Islet precursor cell (in vitro differentiated cells): ENCODE results near the gene C6orf89.
A peak's percentile ranks its signal among the peaks of the same experiment; 100 is the strongest.
"Not testable (repeated sequence)": the region's sequence is repeated elsewhere in the genome, so short reads cannot be mapped to it uniquely, and the experiment has no call there.

Source experiments
- DNase-seq: peaks from one replicate; pipeline ENCODE4 v3.0.0-alpha.2; 2018

The C6orf89 gene

DNA sequence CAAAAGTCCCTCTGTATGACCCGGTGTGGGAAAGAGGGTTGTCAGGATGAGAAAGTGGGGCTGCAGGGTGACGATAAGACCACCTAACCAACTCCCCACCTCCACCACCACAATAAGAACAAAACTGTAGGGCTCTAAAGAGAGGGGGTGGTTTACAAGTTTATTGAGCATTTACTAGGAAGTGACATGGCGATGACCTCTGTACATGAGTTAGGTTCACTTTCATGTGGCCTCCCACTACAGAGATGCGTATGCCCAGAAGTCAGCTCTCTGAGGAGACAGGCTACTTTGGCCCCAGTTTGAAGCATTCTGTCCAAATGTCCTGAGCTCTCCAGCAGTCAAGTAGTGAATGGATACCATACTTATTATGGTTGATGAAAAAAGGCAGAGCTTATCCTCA, 40.1 kb downstream of the C6orf89 start:
- DNase-seq, result peak; percentile 23

- DNase-seq, result peak; percentile 25
Observed at GRCh38 chr6:36926708-36927513, 41.2 kb downstream of the C6orf89 start.

DNA sequence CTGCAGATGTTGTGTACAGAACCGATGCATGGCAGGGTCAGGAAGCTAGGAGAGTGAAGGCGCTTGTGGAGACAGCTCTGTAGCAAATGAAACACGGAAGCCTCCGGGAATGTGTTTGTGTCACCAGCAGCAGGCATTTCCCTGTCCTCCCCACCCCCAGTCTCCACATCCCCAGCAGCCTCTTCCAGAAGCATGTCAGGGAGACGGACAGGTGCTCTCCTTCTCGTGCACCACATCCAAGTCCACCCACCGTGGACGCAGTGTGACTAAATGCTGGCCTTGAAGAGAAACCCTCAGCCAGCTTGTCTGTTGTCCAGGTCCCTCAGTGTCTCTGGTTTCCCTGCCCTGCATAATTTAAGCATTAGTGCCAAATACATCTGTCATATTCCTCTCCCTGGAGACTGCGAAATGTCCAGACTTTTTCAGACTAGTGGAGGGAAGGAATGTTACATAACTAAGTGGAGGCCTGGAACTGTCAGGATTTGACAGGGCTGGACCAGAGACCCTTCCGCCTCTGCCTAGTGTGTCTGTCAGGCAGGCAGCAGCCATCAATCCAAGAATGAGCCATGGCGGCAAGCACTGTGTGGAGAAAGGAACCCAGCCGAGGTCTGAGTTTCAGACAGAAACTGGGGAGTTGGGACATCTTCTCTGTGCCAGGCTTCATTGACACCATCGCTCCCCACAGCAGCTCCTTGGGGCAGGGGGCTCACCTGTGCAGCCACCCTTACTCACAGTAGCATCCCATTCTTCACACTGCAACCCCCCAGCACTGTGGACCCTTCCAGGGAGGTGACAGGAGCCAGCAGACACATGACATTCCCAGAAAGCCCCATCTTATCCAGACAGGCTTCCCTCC, 42.2 kb downstream of the C6orf89 start:
- DNase-seq, result peak; percentile 54

- no peak for DNase-seq
Observed at GRCh38 chr6:36928547-36928918, 42.8 kb downstream of the C6orf89 start.

GRCh38 chr6:36929152-36929551, 43.4 kb downstream of the C6orf89 start:
- DNase-seq, result peak; percentile 30

GRCh38 chr6:36929607-36930006, 43.9 kb downstream of the C6orf89 start:
- peak; percentile 6 for DNase-seq

- DNase-seq, result peak; percentile 43
Observed at GRCh38 chr6:36930483-36930882, 44.7 kb downstream of the C6orf89 start.

DNA sequence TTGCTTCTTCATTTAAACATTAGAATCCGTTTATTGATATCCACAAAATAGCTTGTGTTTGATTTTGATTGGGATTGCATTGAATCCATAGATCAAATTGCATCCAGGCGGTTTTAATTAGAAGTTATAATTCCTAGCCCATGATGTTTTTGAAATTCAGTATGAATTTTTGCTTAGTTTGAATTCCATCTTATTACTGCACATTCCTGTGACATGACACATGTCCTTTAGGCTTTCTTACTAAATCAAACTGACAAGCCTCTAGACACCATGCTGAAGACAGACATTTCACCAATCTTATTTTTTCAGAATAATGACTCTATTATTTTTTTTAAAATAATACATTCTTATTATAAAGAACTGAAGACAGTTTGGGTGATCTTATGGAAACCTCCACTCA, 47.4 kb downstream of the C6orf89 start:
- DNase-seq, result no peak

DNA sequence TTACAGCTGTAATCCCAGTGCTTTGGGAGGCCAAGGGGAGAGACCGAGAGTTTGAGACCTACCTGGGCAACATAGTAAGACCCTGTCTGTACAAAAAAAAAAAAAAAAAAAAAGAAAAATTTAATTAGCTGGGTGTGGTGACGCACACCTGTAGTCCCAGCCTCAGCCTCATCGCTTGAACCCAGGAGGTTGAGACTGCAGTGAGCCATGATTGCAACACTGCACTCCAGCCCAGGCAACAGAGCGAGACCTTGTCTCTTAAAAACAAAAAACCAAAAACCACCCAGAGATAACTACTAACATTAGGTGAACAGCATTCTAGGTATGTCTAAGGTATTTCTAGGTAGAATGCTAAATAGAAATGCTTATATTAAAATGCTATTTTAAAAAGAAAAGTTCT, 47.8 kb downstream of the C6orf89 start:
- DNase-seq, result no peak

DNA sequence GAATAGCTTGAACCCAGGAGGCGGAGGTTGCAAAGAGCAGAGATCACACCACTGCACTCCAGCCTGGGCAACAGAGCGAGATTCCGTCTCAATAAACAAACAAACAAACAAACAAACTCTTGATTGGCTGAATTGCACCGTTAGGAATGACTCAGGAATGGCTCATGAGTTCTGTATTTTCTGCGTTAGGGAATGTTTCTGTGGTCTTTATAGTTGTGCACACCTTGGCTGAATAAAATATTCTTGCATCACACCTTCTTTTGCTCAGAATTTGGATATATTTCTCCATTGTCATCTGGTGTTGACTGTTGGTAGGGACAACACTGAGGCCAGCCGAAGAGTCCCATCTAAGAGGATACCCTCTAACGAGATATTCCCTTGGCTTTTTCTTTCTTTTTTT, 49.1 kb downstream of the C6orf89 start:
- no peak for DNase-seq

DNA sequence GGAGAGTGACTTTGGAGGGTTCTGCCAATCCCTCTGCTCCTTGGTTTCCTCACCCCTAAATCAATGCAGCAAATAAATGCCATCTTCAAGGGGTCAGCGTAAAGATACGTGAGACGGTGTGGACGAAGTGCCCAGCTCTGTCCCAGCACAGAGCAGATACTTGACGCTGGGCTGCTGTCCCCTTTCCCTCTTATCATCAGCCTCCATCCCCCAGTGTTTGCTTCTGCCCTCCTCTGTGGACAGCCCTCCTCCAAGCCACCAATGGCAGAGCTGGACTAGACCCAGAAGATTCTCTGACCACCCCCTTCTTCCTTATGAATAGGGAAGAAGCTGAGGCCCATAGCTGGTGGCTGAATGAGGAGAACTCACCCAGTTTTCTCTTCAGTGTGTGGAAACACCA, 51.1 kb downstream of the C6orf89 start:
- DNase-seq, result no peak

DNA sequence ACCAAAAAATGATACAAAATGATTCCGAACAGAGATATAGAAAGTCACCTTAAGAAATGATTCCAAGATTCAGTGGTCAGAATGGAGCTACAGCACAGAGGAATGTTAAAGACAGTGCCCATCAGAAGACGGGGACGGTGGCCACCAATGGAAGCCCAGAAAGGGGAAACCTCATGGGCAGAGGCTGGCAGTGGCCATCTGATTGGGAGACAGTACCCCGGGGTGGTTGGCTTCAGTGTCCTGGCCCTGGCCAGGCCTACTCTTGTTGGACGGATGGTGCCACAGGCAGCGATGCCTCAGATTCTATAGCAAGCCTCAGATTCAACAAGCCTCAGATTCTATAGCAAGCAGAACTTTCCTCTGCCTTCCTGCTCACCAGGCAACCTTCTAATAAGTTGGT, 52.1 kb downstream of the C6orf89 start:
- DNase-seq, result no peak

GRCh38 chr6:36938536-36938935, 52.8 kb downstream of the C6orf89 start:
- no peak for DNase-seq

DNA sequence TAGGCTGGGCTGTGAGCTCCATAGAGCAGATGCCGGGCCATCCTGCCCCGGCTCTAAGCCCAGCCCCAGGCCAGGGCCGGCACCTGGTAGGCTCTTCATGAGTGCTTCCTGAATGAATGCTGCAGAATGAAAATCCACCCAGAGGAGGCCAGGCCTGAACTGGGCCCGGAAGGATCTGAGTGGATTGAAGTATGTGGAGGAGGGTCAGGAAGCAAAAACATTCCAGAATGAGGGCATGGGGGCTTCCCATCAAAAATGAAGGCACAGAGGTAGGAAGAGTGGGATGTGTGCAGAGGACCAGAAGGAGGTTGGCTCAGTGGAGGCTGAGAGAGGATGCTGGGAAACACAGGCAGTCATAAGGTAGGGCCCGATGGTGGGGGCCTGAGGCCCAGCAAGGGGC, 53.3 kb downstream of the C6orf89 start:
- not testable (repeated sequence) for DNase-seq

GRCh38 chr6:36940027-36940426, 54.3 kb downstream of the C6orf89 start:
- DNase-seq, result no peak

DNA sequence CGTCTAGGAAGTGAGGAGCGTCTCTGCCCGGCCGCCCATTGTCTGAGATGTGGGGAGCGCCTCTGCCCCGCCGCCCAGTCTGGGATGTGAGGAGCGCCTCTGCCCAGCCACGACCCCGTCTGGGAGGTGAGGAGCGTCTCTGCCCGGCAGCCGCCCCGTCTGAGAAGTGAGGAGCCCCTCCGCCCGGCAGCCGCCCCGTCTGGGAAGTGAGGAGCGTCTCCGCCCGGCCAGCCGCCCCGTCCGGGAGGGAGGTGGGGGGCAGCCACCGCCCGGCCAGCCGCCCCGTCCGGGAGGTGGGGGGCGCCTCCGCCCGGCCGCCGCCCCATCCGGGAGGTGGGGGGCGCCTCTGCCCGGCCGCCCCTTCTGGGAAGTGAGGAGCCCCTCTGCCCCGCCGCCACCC, 55.8 kb downstream of the C6orf89 start:
- not testable (repeated sequence) for DNase-seq

DNA sequence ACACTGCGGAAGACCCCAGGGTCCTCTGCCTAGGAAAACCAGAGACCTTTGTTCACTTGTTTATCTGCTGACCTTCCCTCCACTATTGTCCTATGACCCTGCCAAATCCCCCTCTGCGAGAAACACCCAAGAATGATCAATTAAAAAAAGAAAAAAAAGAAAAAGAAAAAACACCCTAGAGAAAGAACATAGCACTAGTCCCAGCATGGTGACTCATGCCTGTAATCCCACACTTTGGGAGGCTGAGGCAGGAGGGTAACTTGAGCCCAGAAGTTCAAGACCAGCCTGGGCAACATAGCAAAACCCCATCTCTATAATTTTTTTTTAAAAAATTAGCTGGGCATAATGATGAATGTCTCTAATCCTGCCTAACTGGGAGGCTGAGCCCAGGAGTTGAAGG, 56.6 kb downstream of the C6orf89 start:
- DNase-seq, result not testable (repeated sequence)

GRCh38 chr6:36944650-36945049, 58.9 kb downstream of the C6orf89 start:
- DNase-seq, result no peak

GRCh38 chr6:36945301-36945700, 59.5 kb downstream of the C6orf89 start:
- DNase-seq, result no peak

DNA sequence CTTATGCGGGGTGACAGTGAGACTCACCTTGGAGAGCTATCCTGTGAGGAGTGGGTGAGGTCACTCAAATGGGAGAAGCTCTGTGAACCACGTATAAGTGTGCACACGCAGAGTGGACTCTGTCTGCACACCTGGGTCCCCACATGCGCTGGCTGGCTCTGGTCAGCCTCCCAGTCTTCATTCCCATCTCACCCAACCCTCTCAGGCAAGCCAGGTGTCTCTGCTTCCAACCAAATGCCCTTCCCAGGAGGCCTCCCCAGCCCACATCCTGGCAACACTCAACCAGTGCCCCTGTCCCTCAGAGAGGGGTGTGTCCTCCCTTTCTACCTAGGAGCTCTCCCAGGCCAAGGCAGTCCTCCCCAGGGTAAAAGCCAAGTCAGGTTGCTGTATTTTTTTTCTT, 60.8 kb downstream of the C6orf89 start:
- DNase-seq, result no peak

DNA sequence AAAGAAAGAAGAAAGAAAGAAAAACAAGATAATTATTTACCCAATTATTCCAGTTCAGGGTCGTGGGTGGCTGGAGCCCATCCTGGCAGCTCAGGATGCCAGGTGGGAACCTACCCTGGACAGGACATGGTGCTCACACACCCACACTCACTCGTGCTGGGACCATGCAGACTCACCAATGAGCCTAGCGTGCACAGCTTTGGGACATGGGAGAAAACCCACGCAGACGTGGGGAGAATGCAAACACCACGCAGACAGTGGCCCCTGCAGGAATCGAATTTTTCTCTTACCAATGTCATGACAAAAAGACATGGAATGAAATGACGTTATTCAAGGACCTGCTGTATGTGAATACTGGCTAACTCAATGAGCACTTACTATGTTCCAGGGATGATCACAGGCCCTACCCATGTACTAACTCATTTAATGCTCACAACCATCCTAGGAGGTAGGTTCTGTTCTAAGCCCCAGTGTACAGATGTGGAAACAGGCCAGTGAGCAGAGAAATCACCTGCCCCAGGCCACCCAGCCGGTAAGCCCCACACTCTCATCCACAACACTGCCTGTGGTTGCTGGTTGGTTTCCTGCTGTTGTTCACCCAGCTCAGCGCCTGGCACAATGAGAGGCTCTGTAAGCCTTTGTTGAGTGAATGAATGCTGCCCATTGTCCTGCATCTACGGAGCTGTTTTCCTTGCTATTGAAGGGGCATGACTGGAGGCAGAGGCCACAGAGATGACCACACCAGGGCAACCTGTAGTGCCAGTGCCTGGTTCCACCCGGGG, 62.0 kb downstream of the C6orf89 start:
- DNase-seq, result peak; percentile 54

DNA sequence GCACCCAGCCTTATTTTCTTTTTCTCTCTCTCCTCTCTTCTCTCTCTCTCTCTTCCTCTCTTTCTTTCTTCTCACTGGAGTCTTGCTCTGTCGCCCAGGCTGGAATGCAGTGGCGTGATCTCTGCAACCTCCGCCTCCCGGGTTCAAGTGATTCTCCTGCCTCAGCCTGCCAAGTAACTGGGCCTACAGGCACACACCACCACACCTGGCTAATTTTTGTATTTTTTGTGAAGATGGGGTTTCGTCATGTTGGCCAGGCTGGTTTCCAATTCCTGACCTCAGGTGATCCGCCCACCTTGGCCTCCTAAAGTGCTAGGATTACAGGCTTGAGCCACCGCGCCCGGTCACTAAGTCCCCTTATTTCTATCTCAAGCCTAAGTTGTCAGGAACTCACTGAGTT, 63.3 kb downstream of the C6orf89 start:
- peak; percentile 21 for DNase-seq

- DNase-seq, result no peak
Observed at GRCh38 chr6:36949636-36950035, 63.9 kb downstream of the C6orf89 start.

DNA sequence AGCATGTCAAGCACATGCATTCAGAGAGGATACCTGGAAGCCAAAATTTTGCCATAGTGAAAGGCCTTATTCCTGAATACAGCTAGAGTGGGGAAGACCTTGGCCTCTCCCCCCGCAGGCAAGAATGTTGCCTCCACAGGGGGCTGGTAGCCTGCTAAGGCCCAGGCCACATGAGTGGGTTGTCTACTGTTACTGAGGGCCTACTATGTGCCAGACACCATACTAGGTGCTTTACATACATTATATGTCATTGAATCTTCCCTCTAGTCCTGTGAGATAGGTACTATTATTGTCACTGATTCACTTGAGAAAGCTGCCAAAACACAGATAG, 68.1 kb downstream of the C6orf89 start:
- DNase-seq, result no peak
